ENCODE results near the gene MRPS30. TPM values are rescaled to one million over a fixed set of nuclear protein-coding genes. Genes with fewer than 3 reads are reported as not detected.

MRPS30 gene
- total RNA-seq, 1 experiment from 2014 or later: 101 TPM

DNA sequence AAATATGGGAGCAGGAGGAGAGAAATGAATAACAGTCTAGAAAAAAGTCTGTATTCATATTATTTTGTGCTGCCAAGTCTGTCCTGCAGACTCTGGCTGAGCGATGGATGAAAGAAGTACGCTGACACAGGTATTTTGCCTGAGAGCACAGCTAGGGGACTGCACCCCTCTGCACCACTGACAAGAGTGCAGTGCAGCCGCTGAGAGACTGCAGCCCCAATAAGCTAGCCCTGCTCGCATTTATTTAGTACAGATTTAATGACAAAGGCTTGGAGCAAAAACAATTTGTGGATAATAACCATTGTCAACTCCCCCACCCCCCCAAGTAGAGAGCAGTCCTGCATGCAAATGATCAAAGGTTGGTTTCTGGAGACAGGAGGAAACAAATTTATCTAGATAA lies 13.3 kb upstream of the MRPS30 start:
- Histone ChIP-seq H3K4me1 (ENCODE audit: control insufficient read depth in 1 of 2, insufficient read depth in 2 of 2, low read length in 2 of 2) (no peaks in the 10 kb centered on the region), H3K36me3 (ENCODE audit: control insufficient read depth in 1 of 2, insufficient read depth in 2 of 2, low read length in 2 of 2) (no peaks in the 10 kb centered on the region), H2AFZ (ENCODE audit: low read depth, low read length, poor library complexity, severe bottlenecking) (no peak overlapping the region), H4K20me1 (ENCODE audit: insufficient read depth) (no peaks in the 10 kb centered on the region), H3K4me2 (ENCODE audit: low read length) (no peak overlapping the region), H3K79me2 (ENCODE audit: insufficient read depth, low read length) (no peaks in the 10 kb centered on the region), H3K9me3 (ENCODE audit: control insufficient read depth in 1 of 2, insufficient read depth in 1 of 2, low read depth in 1 of 2, low read length in 2 of 2) (peaks cover 0 to 3% of the 10 kb centered on the region in 2 experiments; a peak in 1 of 4 replicates), H3K9me2 (ENCODE audit: insufficient read depth) (no peaks in the 10 kb centered on the region), H3K27me3 (ENCODE audit: insufficient read depth, low read length) (no peaks in the 10 kb centered on the region), H3K9ac (ENCODE audit: low read length) (no peak overlapping the region), H3K4me3 (replicated peaks in 1 of 2; ENCODE audit: low read depth in 1 of 2, low read length in 2 of 2) (no peak overlapping the region), H3K27ac (ENCODE audit: low read depth, low read length) (no peak overlapping the region)
- ATAC-seq (no peak), DNase-seq (ENCODE audit: low read depth, low spot score) (no peak)
- CTCF ChIA-PET: no interaction called here
- intact Hi-C loops (cut with micrococcal nuclease): no loop called here
- RAD21 ChIA-PET (ENCODE audit: low non-redundant PET in 1 of 2, low total read pairs in 2 of 2, uncharacterized antibody in 2 of 2, unreplicated experiment in 2 of 2): no interaction called here
- POLR2A ChIA-PET: no interaction called here
- BruUV-seq (replicated peaks): no TSS peak
- TF ChIP-seq, protein P1, sequence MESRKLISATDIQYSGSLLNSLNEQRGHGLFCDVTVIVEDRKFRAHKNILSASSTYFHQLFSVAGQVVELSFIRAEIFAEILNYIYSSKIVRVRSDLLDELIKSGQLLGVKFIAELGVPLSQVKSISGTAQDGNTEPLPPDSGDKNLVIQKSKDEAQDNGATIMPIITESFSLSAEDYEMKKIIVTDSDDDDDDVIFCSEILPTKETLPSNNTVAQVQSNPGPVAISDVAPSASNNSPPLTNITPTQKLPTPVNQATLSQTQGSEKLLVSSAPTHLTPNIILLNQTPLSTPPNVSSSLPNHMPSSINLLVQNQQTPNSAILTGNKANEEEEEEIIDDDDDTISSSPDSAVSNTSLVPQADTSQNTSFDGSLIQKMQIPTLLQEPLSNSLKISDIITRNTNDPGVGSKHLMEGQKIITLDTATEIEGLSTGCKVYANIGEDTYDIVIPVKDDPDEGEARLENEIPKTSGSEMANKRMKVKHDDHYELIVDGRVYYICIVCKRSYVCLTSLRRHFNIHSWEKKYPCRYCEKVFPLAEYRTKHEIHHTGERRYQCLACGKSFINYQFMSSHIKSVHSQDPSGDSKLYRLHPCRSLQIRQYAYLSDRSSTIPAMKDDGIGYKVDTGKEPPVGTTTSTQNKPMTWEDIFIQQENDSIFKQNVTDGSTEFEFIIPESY (IDR thresholded peaks at IDR 0.05; ENCODE audit: extremely low read depth, insufficient replicate concordance, low read length): no peak
- TF ChIP-seq POLR2A (IDR thresholded peaks at IDR 0.05; ENCODE audit: borderline replicate concordance, extremely low read depth, insufficient read depth, insufficient read length): no peak
- no peak for TF ChIP-seq RAD21 (IDR thresholded peaks at IDR 0.05; ENCODE audit: low read depth)
- no peak for TF ChIP-seq FOSL1 (IDR thresholded peaks at IDR 0.05; ENCODE audit: low read depth)
- TF ChIP-seq, protein P2, sequence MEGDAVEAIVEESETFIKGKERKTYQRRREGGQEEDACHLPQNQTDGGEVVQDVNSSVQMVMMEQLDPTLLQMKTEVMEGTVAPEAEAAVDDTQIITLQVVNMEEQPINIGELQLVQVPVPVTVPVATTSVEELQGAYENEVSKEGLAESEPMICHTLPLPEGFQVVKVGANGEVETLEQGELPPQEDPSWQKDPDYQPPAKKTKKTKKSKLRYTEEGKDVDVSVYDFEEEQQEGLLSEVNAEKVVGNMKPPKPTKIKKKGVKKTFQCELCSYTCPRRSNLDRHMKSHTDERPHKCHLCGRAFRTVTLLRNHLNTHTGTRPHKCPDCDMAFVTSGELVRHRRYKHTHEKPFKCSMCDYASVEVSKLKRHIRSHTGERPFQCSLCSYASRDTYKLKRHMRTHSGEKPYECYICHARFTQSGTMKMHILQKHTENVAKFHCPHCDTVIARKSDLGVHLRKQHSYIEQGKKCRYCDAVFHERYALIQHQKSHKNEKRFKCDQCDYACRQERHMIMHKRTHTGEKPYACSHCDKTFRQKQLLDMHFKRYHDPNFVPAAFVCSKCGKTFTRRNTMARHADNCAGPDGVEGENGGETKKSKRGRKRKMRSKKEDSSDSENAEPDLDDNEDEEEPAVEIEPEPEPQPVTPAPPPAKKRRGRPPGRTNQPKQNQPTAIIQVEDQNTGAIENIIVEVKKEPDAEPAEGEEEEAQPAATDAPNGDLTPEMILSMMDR (IDR thresholded peaks at IDR 0.05 in 2 of 3, conservative IDR thresholded peaks at IDR 0.05 in 1 of 3; ENCODE audit: borderline replicate concordance in 1 of 3, insufficient read depth in 1 of 3, low read depth in 2 of 3, low read length in 2 of 3): no peak
- no peak for TF ChIP-seq TCF7L2 (IDR thresholded peaks at IDR 0.05; ENCODE audit: borderline replicate concordance, extremely low read depth, insufficient read depth, insufficient read length)
- no peak for TF ChIP-seq CBX3 (IDR thresholded peaks at IDR 0.05; ENCODE audit: low read depth)
- TF ChIP-seq SRF (IDR thresholded peaks at IDR 0.05; ENCODE audit: low read depth): no peak
- no peak for TF ChIP-seq YY1 (IDR thresholded peaks at IDR 0.05; ENCODE audit: extremely low read depth, insufficient replicate concordance, low read depth, low read length)
- no peak for TF ChIP-seq ELF1 (IDR thresholded peaks at IDR 0.05; ENCODE audit: borderline replicate concordance, low read depth)
- no peak for TF ChIP-seq CEBPB (IDR thresholded peaks at IDR 0.05; ENCODE audit: low read depth)
- TF ChIP-seq SIN3A (IDR thresholded peaks at IDR 0.05; ENCODE audit: low read depth): no peak

All from HCT116 (cell line).